ENCODE results near the gene TLE2. TPM values are rescaled to one million over a fixed set of nuclear protein-coding genes. Genes with fewer than 3 reads are reported as not detected.

Gene TLE2
- total RNA-seq, 1 experiment from 2014 or later, result 13.7 TPM

DNA sequence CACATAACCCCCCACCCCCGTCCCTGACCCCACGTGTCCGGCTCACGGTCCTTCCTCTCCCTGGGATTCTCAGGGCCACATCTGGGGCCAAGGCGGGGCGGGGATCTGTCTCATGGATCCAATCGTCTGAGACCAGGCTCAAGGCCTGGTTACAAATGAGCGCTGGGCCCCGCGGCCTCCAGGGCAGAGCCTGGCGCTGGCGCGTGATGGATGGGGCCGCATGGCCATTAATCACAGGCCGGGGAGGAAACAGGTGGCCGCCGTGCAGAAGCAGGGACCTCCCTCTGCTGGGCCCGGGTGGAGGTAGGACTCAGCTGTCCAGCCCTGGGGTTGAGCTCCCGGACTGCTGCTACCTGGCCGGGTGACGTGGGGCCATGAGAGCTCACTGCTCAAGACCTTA is 39.0 kb upstream of the TLE2 start:
- H3K27me3 ChIP-seq (ENCODE audit: insufficient read depth, low read depth), result no peaks in the 10 kb centered on the region
- TF ChIP-seq, protein P1, sequence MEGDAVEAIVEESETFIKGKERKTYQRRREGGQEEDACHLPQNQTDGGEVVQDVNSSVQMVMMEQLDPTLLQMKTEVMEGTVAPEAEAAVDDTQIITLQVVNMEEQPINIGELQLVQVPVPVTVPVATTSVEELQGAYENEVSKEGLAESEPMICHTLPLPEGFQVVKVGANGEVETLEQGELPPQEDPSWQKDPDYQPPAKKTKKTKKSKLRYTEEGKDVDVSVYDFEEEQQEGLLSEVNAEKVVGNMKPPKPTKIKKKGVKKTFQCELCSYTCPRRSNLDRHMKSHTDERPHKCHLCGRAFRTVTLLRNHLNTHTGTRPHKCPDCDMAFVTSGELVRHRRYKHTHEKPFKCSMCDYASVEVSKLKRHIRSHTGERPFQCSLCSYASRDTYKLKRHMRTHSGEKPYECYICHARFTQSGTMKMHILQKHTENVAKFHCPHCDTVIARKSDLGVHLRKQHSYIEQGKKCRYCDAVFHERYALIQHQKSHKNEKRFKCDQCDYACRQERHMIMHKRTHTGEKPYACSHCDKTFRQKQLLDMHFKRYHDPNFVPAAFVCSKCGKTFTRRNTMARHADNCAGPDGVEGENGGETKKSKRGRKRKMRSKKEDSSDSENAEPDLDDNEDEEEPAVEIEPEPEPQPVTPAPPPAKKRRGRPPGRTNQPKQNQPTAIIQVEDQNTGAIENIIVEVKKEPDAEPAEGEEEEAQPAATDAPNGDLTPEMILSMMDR (conservative IDR thresholded peaks at IDR 0.05), result no peak
- TF ChIP-seq EZH2 (IDR thresholded peaks at IDR 0.05; ENCODE audit: low read depth), result no peak
- H3F3A ChIP-seq (ENCODE audit: insufficient read depth, low read depth), result peaks cover 4% of the 10 kb centered on the region; the same call in 1 of the 2 replicates
- no peak overlapping the region for H3K4me3 ChIP-seq
- POLR2A ChIA-PET (ENCODE audit: unreplicated experiment), result no interaction called here
- no peak for DNase-seq
- H3K4me2 ChIP-seq, result no peak overlapping the region
- no peaks in the 10 kb centered on the region for H3K79me2 ChIP-seq (ENCODE audit: low read depth)
- no peaks in the 10 kb centered on the region for H3K9me3 ChIP-seq (ENCODE audit: insufficient read depth, low read depth)
- BruUV-seq (replicated peaks), result no TSS peak
- H3K36me3 ChIP-seq (ENCODE audit: low read depth), result no peaks in the 10 kb centered on the region
- H2AFZ ChIP-seq, result no peak overlapping the region
- no peaks in the 10 kb centered on the region for H3K9me2 ChIP-seq (ENCODE audit: insufficient read depth)
- no peaks in the 10 kb centered on the region for H4K20me1 ChIP-seq (ENCODE audit: insufficient read depth)
- H3K4me1 ChIP-seq (replicated peaks; ENCODE audit: insufficient read depth), result no peaks in the 10 kb centered on the region
- CTCF ChIA-PET, result interaction anchor here (0.5 kb wide), 1 partner anchor 232 kb away, joined by 13 read pairs; no protein-coding TSS in a partner anchor
- H3K27ac ChIP-seq, result no peak overlapping the region
- intact Hi-C loops (cut with micrococcal nuclease; ENCODE audit: unreplicated experiment), result no loop called here

DNA sequence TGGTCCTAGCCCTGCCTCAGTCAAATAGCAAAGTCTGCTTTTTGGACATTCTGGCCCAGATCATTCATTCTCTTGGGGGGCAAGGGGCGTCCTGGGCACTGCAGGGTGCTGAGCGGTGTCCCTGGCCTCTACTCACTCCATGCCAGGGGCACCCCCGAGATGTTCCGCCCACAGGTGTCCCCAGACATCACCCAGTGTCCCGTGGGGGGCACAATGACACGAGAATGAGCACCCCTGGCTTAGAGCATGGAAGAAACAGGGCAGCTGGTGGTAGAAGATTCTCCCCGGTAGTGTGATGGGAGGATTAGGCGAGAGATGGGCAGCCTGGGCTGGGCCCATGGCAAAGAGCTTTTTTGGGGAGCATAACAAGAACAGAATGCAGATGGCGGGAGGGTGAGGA is 38.5 kb upstream of the TLE2 start:
- H3K79me2 ChIP-seq (ENCODE audit: low read depth), result no peaks in the 10 kb centered on the region
- H3F3A ChIP-seq (ENCODE audit: insufficient read depth, low read depth), result peaks cover 4% of the 10 kb centered on the region; the same call in 1 of the 2 replicates
- ChIA-PET CTCF (no interaction called here), POLR2A (ENCODE audit: unreplicated experiment) (no interaction called here)
- H3K4me1 ChIP-seq (replicated peaks; ENCODE audit: insufficient read depth), result no peaks in the 10 kb centered on the region
- DNase-seq, result no peak
- TF ChIP-seq, protein P1 (conservative IDR thresholded peaks at IDR 0.05), result no peak
- no peak for TF ChIP-seq EZH2 (IDR thresholded peaks at IDR 0.05; ENCODE audit: low read depth)
- no peak overlapping the region for H2AFZ ChIP-seq
- intact Hi-C loops (cut with micrococcal nuclease; ENCODE audit: unreplicated experiment), result no loop called here
- no peak overlapping the region for H3K4me2 ChIP-seq
- no peaks in the 10 kb centered on the region for H3K27me3 ChIP-seq (ENCODE audit: insufficient read depth, low read depth)
- no peaks in the 10 kb centered on the region for H3K9me3 ChIP-seq (ENCODE audit: insufficient read depth, low read depth)
- no peak overlapping the region for H3K4me3 ChIP-seq
- H3K27ac ChIP-seq, result no peak overlapping the region
- BruUV-seq (replicated peaks), result no TSS peak
- H3K9me2 ChIP-seq (ENCODE audit: insufficient read depth), result no peaks in the 10 kb centered on the region
- H3K36me3 ChIP-seq (ENCODE audit: low read depth), result no peaks in the 10 kb centered on the region
- no peaks in the 10 kb centered on the region for H4K20me1 ChIP-seq (ENCODE audit: insufficient read depth)

DNA sequence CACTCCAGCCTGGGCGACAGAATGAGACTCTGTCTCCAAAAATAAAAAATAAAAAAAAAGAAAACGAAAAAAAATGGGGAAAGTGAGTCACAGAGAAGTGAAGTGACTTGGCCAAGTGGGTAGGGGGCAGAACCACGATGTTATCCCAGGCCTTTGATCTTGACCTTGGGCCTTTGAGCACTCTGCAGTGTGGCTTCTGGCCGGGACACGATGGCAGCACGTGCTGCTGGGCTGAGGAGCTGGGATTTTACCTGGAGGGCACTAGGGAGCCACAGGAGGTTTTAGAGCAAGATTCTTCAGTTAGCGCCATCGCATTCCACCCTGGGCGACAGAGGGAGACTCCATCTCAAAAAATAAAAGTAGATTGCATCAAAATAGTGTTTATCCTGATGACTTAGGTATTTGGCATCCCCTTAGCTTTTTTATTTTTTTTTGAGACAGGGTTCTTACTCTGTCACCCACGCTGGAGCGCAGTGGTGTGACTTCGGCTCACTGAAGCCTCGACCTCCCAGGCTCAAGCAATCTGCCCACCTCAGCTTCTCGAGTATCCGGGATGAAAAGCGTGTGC is 37.5 kb upstream of the TLE2 start:
- H3K4me1 ChIP-seq (replicated peaks; ENCODE audit: insufficient read depth), result no peaks in the 10 kb centered on the region
- BruUV-seq (replicated peaks), result no TSS peak
- no peak for DNase-seq
- ChIA-PET POLR2A (ENCODE audit: unreplicated experiment) (no interaction called here), CTCF (no interaction called here)
- H3K4me3 ChIP-seq, result no peak overlapping the region
- no peak for TF ChIP-seq EZH2 (IDR thresholded peaks at IDR 0.05; ENCODE audit: low read depth)
- TF ChIP-seq, protein P1 (conservative IDR thresholded peaks at IDR 0.05), result no peak
- H3K9me3 ChIP-seq (ENCODE audit: insufficient read depth, low read depth), result no peaks in the 10 kb centered on the region
- H3F3A ChIP-seq (ENCODE audit: insufficient read depth, low read depth), result peaks cover 4% of the 10 kb centered on the region; the same call in 1 of the 2 replicates
- no peak overlapping the region for H2AFZ ChIP-seq
- intact Hi-C loops (cut with micrococcal nuclease; ENCODE audit: unreplicated experiment), result no loop called here
- H4K20me1 ChIP-seq (ENCODE audit: insufficient read depth), result no peaks in the 10 kb centered on the region
- H3K27me3 ChIP-seq (ENCODE audit: insufficient read depth, low read depth), result no peaks in the 10 kb centered on the region
- H3K4me2 ChIP-seq, result no peak overlapping the region
- H3K79me2 ChIP-seq (ENCODE audit: low read depth), result no peaks in the 10 kb centered on the region
- no peak overlapping the region for H3K27ac ChIP-seq
- H3K9me2 ChIP-seq (ENCODE audit: insufficient read depth), result no peaks in the 10 kb centered on the region
- H3K36me3 ChIP-seq (ENCODE audit: low read depth), result no peaks in the 10 kb centered on the region

All from PC-9 (cell line).